AG04450 (cell line): ENCODE measurements around the gene COL21A1. TPM values are rescaled to one million over a fixed set of nuclear protein-coding genes. Genes with fewer than 3 reads are reported as not detected.

ENCODE experiments used
- CTCF ChIA-PET: fragments of 300-600, 350-600 bp; formaldehyde crosslinking; extraction: SDS; loops from one replicate; lab custom pipeline; 2022; ENCODE audit warnings: antibody characterized with exemption, inconsistent platforms; lab: Charles Lee
- POLR2A ChIA-PET: fragments of 350-600 bp; formaldehyde crosslinking; extraction: SDS; loops from one replicate; lab custom pipeline; 2021; ENCODE audit warnings: antibody characterized with exemption, inconsistent platforms; lab: Yijun Ruan, JAX
- DNase-seq: peaks from one replicate; pipeline ENCODE4 v3.0.0-alpha.2; 2011; ENCODE audit warnings: low read depth, low spot score
- H3K27ac ChIP-seq: one replicate; pipeline ENCODE4 v1.5.1; 2012; ENCODE audit warnings: low read depth, low read length, control low read depth
- H3K27me3 ChIP-seq: one replicate; pipeline ENCODE4 v1.6.0; 2012; ENCODE audit warnings: low read length; ENCODE audit not compliant: control insufficient read depth, insufficient read depth
- H3K4me3 ChIP-seq: 2 replicates; pipeline ENCODE4 v1.5.1; 2011; ENCODE audit warnings: mild to moderate bottlenecking, low read depth, low read length, control low read depth
- H3K9me3 ChIP-seq: 2 replicates; pipeline ENCODE4 v1.5.1; 2012; ENCODE audit warnings: low read length; ENCODE audit not compliant: control insufficient read depth, insufficient read depth
- polyA plus RNA-seq: library from polyadenylated mRNA; depleted of rRNA; stranded (reverse); fragments of >200 nt; gene quantifications from 2 replicates; pipeline ENCODE4 v1.2.3, GENCODE V29; 2011
- TF ChIP-seq, protein P1 (sequence below): IDR thresholded peaks from 2 replicates; pipeline ENCODE4 v1.5.1; 2011; ENCODE audit warnings: low read depth, low read length, control low read depth, inconsistent platforms

The COL21A1 gene
- polyA plus RNA-seq, 1 experiment, result 0.40 TPM

DNA sequence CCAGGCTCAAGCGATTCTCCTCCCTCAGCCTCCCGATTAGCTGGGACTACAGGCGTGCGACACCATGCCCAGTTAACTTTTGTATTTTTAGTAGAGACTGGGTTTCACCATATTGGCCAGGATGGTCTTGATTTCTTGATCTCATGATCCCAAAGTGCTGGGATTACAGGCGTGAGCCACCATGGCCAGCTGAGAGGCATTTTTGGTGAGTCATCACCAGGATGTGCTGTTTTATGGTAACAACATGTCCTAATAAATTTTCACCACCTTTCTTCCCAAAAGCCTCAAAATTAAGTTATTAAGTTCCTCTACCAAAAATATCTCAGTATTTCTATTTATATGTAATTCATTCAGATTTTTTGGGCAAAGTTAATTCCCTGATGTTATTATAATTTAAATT, 53.5 kb downstream of the COL21A1 start:
- Histone ChIP-seq H3K27ac (no peak overlapping the region), H3K9me3 (no peaks in the 10 kb centered on the region), H3K4me3 (no peak overlapping the region), H3K27me3 (no peaks in the 10 kb centered on the region)
- ChIA-PET POLR2A (no interaction called here), CTCF (no interaction called here)
- no peak for DNase-seq
- TF ChIP-seq, protein P1, sequence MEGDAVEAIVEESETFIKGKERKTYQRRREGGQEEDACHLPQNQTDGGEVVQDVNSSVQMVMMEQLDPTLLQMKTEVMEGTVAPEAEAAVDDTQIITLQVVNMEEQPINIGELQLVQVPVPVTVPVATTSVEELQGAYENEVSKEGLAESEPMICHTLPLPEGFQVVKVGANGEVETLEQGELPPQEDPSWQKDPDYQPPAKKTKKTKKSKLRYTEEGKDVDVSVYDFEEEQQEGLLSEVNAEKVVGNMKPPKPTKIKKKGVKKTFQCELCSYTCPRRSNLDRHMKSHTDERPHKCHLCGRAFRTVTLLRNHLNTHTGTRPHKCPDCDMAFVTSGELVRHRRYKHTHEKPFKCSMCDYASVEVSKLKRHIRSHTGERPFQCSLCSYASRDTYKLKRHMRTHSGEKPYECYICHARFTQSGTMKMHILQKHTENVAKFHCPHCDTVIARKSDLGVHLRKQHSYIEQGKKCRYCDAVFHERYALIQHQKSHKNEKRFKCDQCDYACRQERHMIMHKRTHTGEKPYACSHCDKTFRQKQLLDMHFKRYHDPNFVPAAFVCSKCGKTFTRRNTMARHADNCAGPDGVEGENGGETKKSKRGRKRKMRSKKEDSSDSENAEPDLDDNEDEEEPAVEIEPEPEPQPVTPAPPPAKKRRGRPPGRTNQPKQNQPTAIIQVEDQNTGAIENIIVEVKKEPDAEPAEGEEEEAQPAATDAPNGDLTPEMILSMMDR, result no peak

DNA sequence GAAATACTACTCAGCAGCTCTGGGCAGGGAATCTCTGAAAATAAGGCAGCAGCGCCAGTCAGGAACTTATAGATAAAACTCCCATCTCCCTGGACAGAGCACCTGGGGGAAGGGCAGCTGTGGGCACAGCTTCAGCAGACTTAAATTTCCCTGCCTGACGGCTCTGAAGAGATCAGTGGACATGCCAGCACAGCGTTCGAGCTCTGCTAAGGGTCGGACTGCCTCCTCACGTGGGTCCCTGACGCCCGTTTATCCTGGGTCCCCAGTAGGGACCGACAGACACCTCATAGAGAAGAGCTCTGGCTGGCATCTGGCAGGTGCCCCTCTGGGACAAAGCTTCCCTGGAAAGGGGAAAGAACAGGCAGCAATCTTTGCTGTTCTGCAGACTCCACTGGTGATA, 59.0 kb downstream of the COL21A1 start:
- TF ChIP-seq, protein P1, result no peak
- H3K27ac ChIP-seq, result no peak overlapping the region
- H3K9me3 ChIP-seq, result no peaks in the 10 kb centered on the region
- no peak for DNase-seq
- H3K4me3 ChIP-seq, result no peak overlapping the region
- no peaks in the 10 kb centered on the region for H3K27me3 ChIP-seq
- POLR2A ChIA-PET, result no interaction called here
- CTCF ChIA-PET, result no interaction called here

DNA sequence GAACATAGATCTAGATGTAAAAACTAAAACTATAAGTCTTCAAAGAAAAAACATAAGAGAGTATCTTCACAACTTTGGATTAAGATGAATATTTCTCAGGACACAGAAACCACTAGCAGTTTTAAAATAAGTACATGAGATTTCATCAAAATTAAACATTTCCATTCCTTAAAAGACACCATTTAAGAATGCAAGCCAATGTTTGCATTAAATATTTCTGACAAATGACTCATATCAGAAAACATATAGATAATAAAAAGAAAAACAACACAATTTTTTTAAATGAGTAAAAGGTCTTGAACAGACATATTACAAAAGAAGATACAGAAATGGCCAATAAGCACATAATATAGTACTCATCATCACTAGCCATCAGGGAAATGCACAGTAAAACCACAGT, 59.7 kb downstream of the COL21A1 start:
- Histone ChIP-seq H3K4me3 (no peak overlapping the region), H3K27me3 (no peaks in the 10 kb centered on the region), H3K27ac (no peak overlapping the region), H3K9me3 (no peaks in the 10 kb centered on the region)
- ChIA-PET POLR2A (no interaction called here), CTCF (no interaction called here)
- no peak for DNase-seq
- TF ChIP-seq, protein P1, result no peak

DNA sequence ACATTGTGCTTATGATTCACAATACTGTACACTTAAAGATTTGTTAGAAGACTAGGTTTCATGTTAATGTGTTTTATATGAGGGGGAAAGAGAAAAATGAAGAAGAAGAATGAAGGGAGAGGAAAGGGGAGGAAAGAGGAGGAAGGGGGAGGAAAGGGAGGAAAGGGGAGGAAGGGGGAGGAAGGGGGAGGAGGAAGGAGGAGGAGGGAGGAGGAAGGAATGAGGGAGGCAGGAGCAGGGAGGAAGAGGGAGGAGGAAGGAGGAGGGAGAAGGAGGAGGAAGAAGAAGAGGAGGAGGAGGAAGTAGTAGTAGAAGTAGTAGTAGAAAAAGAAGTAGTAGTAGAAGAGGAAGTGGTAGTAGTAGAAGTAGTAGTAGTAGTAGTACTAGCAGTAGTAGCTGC, 70.6 kb downstream of the COL21A1 start:
- Histone ChIP-seq H3K4me3 (no peak overlapping the region), H3K9me3 (0 out of 2 replicates have a peak, but pooled peaks cover 6% of the 10 kb centered on the region), H3K27me3 (no peaks in the 10 kb centered on the region), H3K27ac (no peak overlapping the region)
- TF ChIP-seq, protein P1, result no peak
- ChIA-PET CTCF (no interaction called here), POLR2A (no interaction called here)
- DNase-seq, result no peak

DNA sequence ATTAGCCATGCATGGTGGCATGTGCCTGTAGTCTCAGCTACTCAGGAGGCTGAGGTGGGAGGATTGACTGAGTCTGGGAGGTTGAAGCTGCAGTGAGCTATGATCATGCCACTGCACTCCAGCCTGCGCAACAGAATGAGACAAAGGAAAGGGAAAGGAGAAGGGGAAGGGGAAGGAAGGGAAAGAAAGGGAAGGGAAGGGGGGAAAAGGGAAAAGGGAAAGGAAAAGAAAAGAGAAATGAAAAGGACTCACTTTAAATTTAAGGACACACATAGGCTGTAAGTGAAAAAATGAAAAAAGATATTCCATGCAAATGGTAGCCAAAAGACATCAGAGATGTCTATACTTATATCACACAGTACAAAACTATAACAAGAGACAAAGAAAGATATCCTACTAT, 74.2 kb downstream of the COL21A1 start:
- no peak overlapping the region for H3K4me3 ChIP-seq
- TF ChIP-seq, protein P1, result no peak
- POLR2A ChIA-PET, result no interaction called here
- CTCF ChIA-PET, result no interaction called here
- H3K9me3 ChIP-seq, result 0 out of 2 replicates have a peak, but pooled peaks cover 6% of the 10 kb centered on the region
- no peaks in the 10 kb centered on the region for H3K27me3 ChIP-seq
- no peak for DNase-seq
- H3K27ac ChIP-seq, result no peak overlapping the region
